ENCODE measurements around the gene CDCA3. TPM values are rescaled to one million over a fixed set of nuclear protein-coding genes. Genes with fewer than 3 reads are reported as not detected.

CDCA3 gene
- total and polyA plus RNA-seq, 4 donors: 1.3 to 4.1 (median 2.8) TPM

DNA sequence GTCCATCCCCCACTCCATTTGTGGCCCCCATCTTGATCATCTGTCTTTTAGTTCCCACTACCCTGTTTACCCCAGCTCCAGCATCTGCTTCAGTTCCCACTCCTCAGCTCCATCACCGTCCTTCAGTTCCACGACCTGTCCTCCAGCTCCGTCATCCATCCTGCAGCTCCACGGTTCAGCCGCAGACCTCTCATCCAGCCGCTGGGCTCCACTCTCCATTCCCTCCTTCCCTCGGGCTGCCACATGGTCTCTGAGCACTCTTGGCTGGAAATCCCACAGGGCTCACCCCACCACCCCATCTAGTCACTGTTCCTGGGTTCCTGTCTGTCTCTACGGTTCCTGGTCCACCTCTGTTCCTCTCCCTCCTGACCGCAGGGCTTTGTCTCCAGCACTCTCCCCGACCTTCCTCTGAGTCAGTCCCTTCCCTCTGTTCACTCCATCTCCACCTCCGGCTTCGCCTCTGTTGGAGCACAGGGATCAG lies 26.1 kb downstream of the CDCA3 start:
- TF ChIP-seq, protein P1, sequence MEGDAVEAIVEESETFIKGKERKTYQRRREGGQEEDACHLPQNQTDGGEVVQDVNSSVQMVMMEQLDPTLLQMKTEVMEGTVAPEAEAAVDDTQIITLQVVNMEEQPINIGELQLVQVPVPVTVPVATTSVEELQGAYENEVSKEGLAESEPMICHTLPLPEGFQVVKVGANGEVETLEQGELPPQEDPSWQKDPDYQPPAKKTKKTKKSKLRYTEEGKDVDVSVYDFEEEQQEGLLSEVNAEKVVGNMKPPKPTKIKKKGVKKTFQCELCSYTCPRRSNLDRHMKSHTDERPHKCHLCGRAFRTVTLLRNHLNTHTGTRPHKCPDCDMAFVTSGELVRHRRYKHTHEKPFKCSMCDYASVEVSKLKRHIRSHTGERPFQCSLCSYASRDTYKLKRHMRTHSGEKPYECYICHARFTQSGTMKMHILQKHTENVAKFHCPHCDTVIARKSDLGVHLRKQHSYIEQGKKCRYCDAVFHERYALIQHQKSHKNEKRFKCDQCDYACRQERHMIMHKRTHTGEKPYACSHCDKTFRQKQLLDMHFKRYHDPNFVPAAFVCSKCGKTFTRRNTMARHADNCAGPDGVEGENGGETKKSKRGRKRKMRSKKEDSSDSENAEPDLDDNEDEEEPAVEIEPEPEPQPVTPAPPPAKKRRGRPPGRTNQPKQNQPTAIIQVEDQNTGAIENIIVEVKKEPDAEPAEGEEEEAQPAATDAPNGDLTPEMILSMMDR (IDR thresholded peaks at IDR 0.05; ENCODE audit: control extremely low read depth, extremely low read depth): no peak
- H3K27ac ChIP-seq (ENCODE audit: low read depth in 1 of 2, low read length in 1 of 2): no peak overlapping the region
- peaks cover 0 to 12% (median 3%) of the 10 kb centered on the region in 3 donors for H3K27me3 ChIP-seq (ENCODE audit: control insufficient read depth in 3 of 3, insufficient read depth in 3 of 3, low read length in 2 of 3)
- peaks cover 0 to 42% (median 9%) of the 10 kb centered on the region in 5 donors for H3K4me1 ChIP-seq (ENCODE audit: control insufficient read depth in 5 of 5, insufficient read depth in 5 of 5, low read length in 5 of 5)
- ATAC-seq (ENCODE audit: insufficient read depth, low FRiP score) (no peak), DNase-seq (no peak)
- no peak overlapping the region for H3K4me3 ChIP-seq
- H3K9me3 ChIP-seq (ENCODE audit: control insufficient read depth in 4 of 4, insufficient read depth in 3 of 4, low read length in 3 of 4): no peaks in the 10 kb centered on the region
- H3K36me3 ChIP-seq (ENCODE audit: control insufficient read depth in 4 of 4, insufficient read depth in 4 of 4, low read length in 4 of 4): peaks cover 0 to 2% (median 0%) of the 10 kb centered on the region in 4 donors
- 55 to 74% methylated on average over 12 of the region's 12 CpGs for WGBS, 2 donors
- no peak overlapping the region for H3K9ac ChIP-seq (ENCODE audit: insufficient read depth in 1 of 2, low read length in 2 of 2)

DNA sequence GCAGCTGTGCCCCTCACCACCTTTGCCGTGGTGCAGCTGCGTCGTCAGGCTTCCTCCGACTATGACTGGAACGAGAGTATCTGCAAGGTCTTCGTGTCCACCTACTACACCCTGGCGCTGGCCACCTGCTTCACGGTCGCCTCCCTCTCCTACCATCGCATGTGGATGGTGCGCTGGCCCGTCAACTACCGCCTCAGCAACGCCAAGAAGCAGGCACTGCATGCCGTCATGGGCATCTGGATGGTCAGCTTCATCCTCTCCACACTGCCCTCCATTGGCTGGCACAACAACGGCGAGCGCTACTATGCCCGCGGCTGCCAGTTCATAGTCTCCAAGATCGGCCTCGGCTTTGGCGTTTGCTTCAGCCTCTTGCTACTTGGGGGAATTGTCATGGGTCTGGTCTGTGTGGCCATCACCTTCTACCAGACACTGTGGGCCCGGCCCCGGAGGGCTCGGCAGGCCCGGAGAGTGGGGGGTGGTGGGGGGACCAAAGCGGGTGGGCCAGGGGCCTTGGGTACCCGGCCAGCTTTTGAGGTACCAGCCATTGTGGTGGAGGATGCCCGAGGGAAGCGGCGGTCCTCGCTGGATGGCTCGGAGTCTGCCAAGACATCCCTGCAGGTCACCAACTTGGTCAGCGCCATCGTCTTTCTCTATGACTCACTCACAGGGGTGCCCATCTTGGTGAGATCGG lies 26.9 kb downstream of the CDCA3 start:
- 90 to 92% methylated on average over 36 to 37 of the region's 37 CpGs for WGBS, 2 donors
- no peaks in the 10 kb centered on the region for H3K9me3 ChIP-seq (ENCODE audit: control insufficient read depth in 4 of 4, insufficient read depth in 3 of 4, low read length in 3 of 4)
- DNase-seq: no peak
- peaks cover 0 to 12% (median 3%) of the 10 kb centered on the region in 3 donors for H3K27me3 ChIP-seq (ENCODE audit: control insufficient read depth in 3 of 3, insufficient read depth in 3 of 3, low read length in 2 of 3)
- H3K27ac ChIP-seq (ENCODE audit: low read depth in 1 of 2, low read length in 1 of 2): no peak overlapping the region
- H3K4me1 ChIP-seq (ENCODE audit: control insufficient read depth in 5 of 5, insufficient read depth in 5 of 5, low read length in 5 of 5): peaks cover 0 to 35% (median 9%) of the 10 kb centered on the region in 5 donors
- H3K9ac ChIP-seq (ENCODE audit: insufficient read depth in 1 of 2, low read length in 2 of 2): no peak overlapping the region
- no peak for ATAC-seq (ENCODE audit: insufficient read depth, low FRiP score)
- H3K36me3 ChIP-seq (ENCODE audit: control insufficient read depth in 4 of 4, insufficient read depth in 4 of 4, low read length in 4 of 4): peaks cover 0 to 9% (median 0%) of the 10 kb centered on the region in 4 donors
- no peak overlapping the region for H3K4me3 ChIP-seq
- TF ChIP-seq, protein P1 (IDR thresholded peaks at IDR 0.05; ENCODE audit: control extremely low read depth, extremely low read depth): no peak

DNA sequence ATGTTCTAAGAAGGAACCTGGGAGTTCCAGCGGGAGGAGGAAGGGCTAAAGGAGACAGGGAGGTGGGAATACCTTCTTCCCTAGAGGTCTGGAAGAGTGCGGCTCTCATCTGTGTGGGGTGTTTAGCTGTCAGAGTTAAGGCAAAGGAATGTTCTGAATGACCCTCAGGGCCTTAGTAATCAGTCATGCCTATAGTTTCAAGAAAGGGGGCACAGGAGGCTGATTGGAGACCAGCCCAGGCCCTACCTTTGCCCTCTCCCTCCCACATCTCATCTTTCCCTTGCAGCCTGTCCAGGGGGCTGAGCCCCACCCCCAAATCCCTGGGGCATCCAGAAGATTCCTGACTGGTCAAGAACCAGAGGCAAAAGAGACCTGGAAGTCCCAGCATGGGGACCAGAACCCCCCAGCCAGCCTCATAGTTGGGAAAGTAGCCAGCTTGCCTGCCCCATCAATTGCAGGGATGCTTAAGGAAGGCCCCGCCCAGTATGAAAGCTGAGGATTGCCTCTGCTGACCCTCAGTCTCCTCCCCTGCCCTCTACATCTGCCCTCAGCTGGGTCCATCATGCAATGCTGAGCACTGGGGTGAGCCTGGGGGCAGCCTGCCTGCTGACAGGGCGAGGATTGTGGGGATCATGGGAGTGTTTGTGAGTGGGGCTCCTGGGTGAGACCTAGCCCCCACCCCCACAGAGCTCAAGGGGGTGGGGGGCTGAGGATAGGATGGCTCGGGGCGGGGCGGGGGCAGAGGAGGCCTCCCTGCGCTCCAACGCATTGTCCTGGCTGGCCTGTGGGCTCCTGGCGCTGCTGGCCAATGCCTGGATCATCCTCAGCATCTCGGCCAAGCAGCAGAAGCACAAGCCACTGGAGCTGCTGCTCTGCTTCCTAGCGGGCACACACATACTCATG lies 27.7 kb downstream of the CDCA3 start:
- no peak overlapping the region for H3K4me3 ChIP-seq
- H3K9ac ChIP-seq (ENCODE audit: insufficient read depth in 1 of 2, low read length in 2 of 2): no peak overlapping the region
- peaks cover 0 to 10% (median 0%) of the 10 kb centered on the region in 4 donors for H3K36me3 ChIP-seq (ENCODE audit: control insufficient read depth in 4 of 4, insufficient read depth in 4 of 4, low read length in 4 of 4)
- H3K27me3 ChIP-seq (ENCODE audit: control insufficient read depth in 3 of 3, insufficient read depth in 3 of 3, low read length in 2 of 3): peaks cover 0 to 12% (median 3%) of the 10 kb centered on the region in 3 donors
- 80 to 83% methylated on average over 10 to 12 of the region's 12 CpGs for WGBS, 2 donors
- no peaks in the 10 kb centered on the region for H3K9me3 ChIP-seq (ENCODE audit: control insufficient read depth in 4 of 4, insufficient read depth in 3 of 4, low read length in 3 of 4)
- TF ChIP-seq, protein P1 (IDR thresholded peaks at IDR 0.05; ENCODE audit: control extremely low read depth, extremely low read depth): no peak
- no peak for DNase-seq
- ATAC-seq (ENCODE audit: insufficient read depth, low FRiP score): no peak
- no peak overlapping the region for H3K27ac ChIP-seq (ENCODE audit: low read depth in 1 of 2, low read length in 1 of 2)
- peaks cover 0 to 31% (median 8%) of the 10 kb centered on the region in 5 donors for H3K4me1 ChIP-seq (ENCODE audit: control insufficient read depth in 5 of 5, insufficient read depth in 5 of 5, low read length in 5 of 5)
